AG04450 (cell line): ENCODE measurements around the gene KRT1. TPM values are rescaled to one million over a fixed set of nuclear protein-coding genes. Genes with fewer than 3 reads are reported as not detected.

Source experiments
- CTCF ChIA-PET: fragments of 300-600, 350-600 bp; formaldehyde crosslinking; extraction: SDS; loops from one replicate; lab custom pipeline; 2022; ENCODE audit warnings: antibody characterized with exemption, inconsistent platforms; lab: Charles Lee
- POLR2A ChIA-PET: fragments of 350-600 bp; formaldehyde crosslinking; extraction: SDS; loops from one replicate; lab custom pipeline; 2021; ENCODE audit warnings: antibody characterized with exemption, inconsistent platforms; lab: Yijun Ruan, JAX
- DNase-seq: peaks from one replicate; pipeline ENCODE4 v3.0.0-alpha.2; 2011; ENCODE audit warnings: low read depth, low spot score
- H3K27ac ChIP-seq: one replicate; pipeline ENCODE4 v1.5.1; 2012; ENCODE audit warnings: low read depth, low read length, control low read depth
- H3K27me3 ChIP-seq: one replicate; pipeline ENCODE4 v1.6.0; 2012; ENCODE audit warnings: low read length; ENCODE audit not compliant: control insufficient read depth, insufficient read depth
- H3K4me3 ChIP-seq: 2 replicates; pipeline ENCODE4 v1.5.1; 2011; ENCODE audit warnings: mild to moderate bottlenecking, low read depth, low read length, control low read depth
- H3K9me3 ChIP-seq: 2 replicates; pipeline ENCODE4 v1.5.1; 2012; ENCODE audit warnings: low read length; ENCODE audit not compliant: control insufficient read depth, insufficient read depth
- polyA plus RNA-seq: library from polyadenylated mRNA; depleted of rRNA; stranded (reverse); fragments of >200 nt; gene quantifications from 2 replicates; pipeline ENCODE4 v1.2.3, GENCODE V29; 2011
- TF ChIP-seq, protein P1 (sequence below): IDR thresholded peaks from 2 replicates; pipeline ENCODE4 v1.5.1; 2011; ENCODE audit warnings: low read depth, low read length, control low read depth, inconsistent platforms

The KRT1 gene
- polyA plus RNA-seq, 1 experiment: not detected

DNA sequence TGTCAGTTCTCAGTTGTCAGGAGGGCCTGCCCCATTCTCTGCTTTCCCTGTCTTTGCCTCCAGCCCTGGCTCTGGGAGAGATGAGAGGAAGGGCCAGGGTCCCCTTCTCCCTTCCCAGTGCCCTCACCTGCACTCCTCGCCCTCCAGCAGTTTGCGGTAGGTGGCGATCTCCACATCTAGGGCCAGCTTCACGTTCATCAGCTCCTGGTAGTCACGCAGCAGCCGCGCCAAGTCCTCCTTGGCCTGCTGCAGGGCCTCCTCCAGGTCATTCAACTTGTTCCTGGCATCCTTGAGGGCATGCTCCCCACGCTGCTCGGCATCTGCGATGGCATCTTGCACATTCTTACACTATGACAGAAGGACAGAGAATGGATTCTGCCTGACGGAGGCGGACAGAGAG lies 33.6 kb downstream of the KRT1 start:
- H3K9me3 ChIP-seq: peaks cover under 1% of the 10 kb centered on the region; the same call in 1 of the 2 replicates
- TF ChIP-seq, protein P1, sequence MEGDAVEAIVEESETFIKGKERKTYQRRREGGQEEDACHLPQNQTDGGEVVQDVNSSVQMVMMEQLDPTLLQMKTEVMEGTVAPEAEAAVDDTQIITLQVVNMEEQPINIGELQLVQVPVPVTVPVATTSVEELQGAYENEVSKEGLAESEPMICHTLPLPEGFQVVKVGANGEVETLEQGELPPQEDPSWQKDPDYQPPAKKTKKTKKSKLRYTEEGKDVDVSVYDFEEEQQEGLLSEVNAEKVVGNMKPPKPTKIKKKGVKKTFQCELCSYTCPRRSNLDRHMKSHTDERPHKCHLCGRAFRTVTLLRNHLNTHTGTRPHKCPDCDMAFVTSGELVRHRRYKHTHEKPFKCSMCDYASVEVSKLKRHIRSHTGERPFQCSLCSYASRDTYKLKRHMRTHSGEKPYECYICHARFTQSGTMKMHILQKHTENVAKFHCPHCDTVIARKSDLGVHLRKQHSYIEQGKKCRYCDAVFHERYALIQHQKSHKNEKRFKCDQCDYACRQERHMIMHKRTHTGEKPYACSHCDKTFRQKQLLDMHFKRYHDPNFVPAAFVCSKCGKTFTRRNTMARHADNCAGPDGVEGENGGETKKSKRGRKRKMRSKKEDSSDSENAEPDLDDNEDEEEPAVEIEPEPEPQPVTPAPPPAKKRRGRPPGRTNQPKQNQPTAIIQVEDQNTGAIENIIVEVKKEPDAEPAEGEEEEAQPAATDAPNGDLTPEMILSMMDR: no peak
- no peak overlapping the region for H3K4me3 ChIP-seq
- peaks cover 18% of the 10 kb centered on the region for H3K27me3 ChIP-seq
- ChIA-PET CTCF (no interaction called here), POLR2A (no interaction called here)
- no peak overlapping the region for H3K27ac ChIP-seq
- no peak for DNase-seq

DNA sequence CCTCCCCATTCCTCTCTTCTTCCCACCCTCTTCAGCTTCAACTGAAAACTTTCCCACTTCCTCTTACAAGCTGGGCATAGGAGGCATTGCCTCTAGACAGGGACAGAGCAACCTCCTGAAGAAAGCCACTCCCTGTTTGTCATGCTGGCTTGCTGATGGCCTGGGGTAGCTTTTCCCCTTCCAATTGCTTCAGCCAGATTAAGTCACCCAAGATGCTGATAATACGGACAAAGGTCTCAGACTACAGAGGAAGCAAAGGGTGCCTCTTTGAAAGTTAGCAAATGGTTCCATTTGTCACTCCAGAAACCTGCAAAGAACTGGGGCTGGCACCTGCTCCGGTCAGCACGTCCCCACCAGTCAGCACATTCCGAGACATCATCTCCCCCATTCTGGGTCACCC lies 34.2 kb downstream of the KRT1 start:
- H3K9me3 ChIP-seq: no peaks in the 10 kb centered on the region
- DNase-seq: no peak
- H3K4me3 ChIP-seq: no peak overlapping the region
- H3K27ac ChIP-seq: no peak overlapping the region
- peaks cover 21% of the 10 kb centered on the region for H3K27me3 ChIP-seq
- CTCF ChIA-PET: no interaction called here
- TF ChIP-seq, protein P1: no peak
- POLR2A ChIA-PET: no interaction called here

DNA sequence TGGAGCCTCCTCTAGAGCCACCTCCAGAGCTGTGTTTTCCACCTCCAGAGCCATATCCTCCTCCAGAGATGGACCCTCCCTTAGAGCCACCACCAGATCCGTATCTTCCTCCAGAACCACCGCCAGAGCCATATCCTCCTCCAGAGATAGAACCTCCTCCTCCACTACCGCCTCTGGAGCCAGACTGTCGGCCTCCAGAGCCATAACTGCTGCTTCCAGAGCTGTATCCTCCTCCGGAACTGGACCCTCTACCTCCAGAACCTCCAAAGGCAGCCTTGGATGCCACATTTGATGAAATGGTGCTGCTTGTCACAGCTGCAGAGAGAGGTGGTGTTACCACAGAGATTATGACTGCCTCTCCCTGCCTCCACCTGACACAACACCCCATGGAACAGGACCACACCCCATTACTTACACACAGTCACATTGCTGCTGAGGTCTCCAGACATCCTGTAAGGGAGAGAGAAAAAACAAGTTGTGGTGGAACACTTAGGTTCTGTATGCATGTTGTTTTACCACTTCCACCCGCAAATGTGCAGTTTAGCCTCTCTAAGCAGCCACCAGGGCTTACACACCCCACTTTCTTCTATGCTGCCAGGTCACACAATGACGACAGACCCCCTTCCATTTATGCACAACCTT lies 35.0 kb downstream of the KRT1 start:
- ChIA-PET POLR2A (no interaction called here), CTCF (no interaction called here)
- H3K27me3 ChIP-seq: peaks cover 18% of the 10 kb centered on the region
- H3K9me3 ChIP-seq: no peaks in the 10 kb centered on the region
- DNase-seq: no peak
- H3K27ac ChIP-seq: no peak overlapping the region
- no peak overlapping the region for H3K4me3 ChIP-seq
- TF ChIP-seq, protein P1: no peak

DNA sequence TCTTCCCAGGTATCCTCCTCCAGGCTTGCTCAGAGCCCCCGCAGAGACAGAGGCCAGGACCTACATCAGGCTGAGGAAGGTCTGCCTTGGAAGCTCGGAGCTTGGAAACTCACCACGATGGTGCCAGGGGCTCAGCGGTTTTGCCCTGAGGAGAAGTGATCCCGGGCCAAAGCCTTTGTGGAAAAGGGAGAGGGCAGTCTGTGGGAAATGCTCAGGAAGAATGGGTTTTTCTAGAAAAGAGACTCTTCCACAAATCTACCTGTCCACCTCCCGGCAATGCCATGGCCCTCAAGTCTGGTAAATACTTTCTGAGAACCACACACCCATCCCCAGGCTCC lies 36.2 kb downstream of the KRT1 start:
- Histone ChIP-seq H3K27ac (no peak overlapping the region), H3K9me3 (no peaks in the 10 kb centered on the region), H3K4me3 (no peak overlapping the region), H3K27me3 (peaks cover 18% of the 10 kb centered on the region)
- DNase-seq: no peak
- CTCF ChIA-PET: no interaction called here
- TF ChIP-seq, protein P1: no peak
- POLR2A ChIA-PET: no interaction called here

DNA sequence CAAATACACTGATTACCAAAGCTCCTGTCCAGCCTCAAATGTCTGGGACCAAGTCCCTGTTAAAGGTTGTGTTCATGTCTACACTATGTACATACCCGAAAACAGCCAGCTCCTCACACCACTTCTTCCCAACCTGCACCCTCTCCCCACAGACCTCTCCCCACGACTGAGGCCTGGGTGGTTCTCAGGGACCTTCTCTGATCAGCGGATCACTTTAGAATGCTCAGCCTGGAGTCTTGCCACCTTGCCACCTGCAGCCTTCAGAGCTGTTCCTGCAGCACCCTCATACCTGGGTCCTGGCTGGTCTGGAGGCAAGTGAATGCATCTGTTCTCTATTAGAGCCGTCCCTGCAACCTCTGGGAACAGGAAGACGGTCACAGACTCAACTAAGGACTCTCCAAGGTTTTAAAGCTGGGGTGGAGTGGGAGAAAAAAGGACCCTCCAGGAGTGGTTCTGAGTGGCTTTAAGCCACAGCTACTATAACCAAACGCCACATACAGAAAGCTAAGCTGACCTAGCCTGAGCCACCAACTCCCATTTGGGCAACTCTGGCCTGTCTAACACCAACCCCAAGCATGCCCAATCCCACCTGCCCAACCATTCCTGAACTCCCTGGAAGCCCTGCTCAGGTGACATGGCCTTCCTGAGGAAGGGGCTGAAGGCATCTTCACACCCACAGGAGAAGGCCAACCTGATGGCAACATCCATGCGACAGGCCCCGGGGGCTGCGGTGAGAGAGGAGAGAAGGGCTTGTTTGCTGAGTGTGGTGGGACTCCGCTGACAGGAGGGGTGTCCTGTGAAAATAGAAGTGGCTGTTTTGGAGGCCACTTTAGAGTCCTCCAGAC lies 36.8 kb downstream of the KRT1 start:
- Histone ChIP-seq H3K9me3 (no peaks in the 10 kb centered on the region), H3K4me3 (no peak overlapping the region), H3K27ac (no peak overlapping the region), H3K27me3 (peaks cover 14% of the 10 kb centered on the region)
- no peak for DNase-seq
- TF ChIP-seq, protein P1: no peak
- POLR2A ChIA-PET: no interaction called here
- CTCF ChIA-PET: no interaction called here
